Thyroid gland (tissue), 4 donors: ENCODE results near the gene BZW2. TPM values are rescaled to one million over a fixed set of nuclear protein-coding genes. Genes with fewer than 3 reads are reported as not detected.
A peak's percentile ranks its signal among the peaks of the same experiment; 100 is the strongest.

Experiments used
- DNase-seq, 2 donors: peaks; one replicate each; pipeline ENCODE4 v3.0.0-alpha.2; 2019
- H3K27ac ChIP-seq, 3 donors: fragments of 200-600 bp; sonication (generic); 1 replicate in 2 of 3; 2 replicates in 1 of 3; pipeline ENCODE4 v1.5.1; 2016 to 2019; ENCODE audit warnings: mild to moderate bottlenecking in 1 of 3, moderate library complexity in 1 of 3
- H3K27me3 ChIP-seq: fragments of 200-600 bp; sonication (generic); one replicate; pipeline ENCODE4 v1.5.1; 2019
- H3K36me3 ChIP-seq, 2 donors: fragments of 200-600 bp; sonication (generic); one replicate each; pipeline ENCODE4 v1.5.1; 2016 to 2019
- H3K4me1 ChIP-seq, 2 donors: fragments of 200-600 bp; sonication (generic); one replicate each; pipeline ENCODE4 v1.5.1; 2017 to 2019
- H3K4me3 ChIP-seq, 3 donors: fragments of 200-600 bp; sonication (generic); replicated peaks in 1 of 3; 1 replicate in 2 of 3; 2 replicates in 1 of 3; pipeline ENCODE4 v1.5.1; 2016; ENCODE audit warnings: mild to moderate bottlenecking in 1 of 3
- H3K9me3 ChIP-seq: fragments of 200-600 bp; sonication (generic); one replicate; pipeline ENCODE4 v1.5.1; 2017
- POLR2A ChIP-seq, 2 donors: fragments of 450-650 bp; IDR thresholded peaks; one replicate each; pipeline ENCODE4 v1.6.1; 2017; ENCODE audit warnings: antibody characterized with exemption in 2 of 2, mild to moderate bottlenecking in 2 of 2, moderate library complexity in 1 of 2
- WGBS, 2 donors: methylation state at CpG; one replicate each; pipeline ENCODE4 v1.1.5; 2017; 5-methylcytosine and 5-hydroxymethylcytosine counted together
- intact Hi-C: fragments of 100-400 bp; cut with DNase I; formaldehyde crosslinking; loops from one replicate; pipeline ENCODE4 v1.15.1; 2023
- total RNA-seq, 4 donors: library from RNA; depleted of rRNA; stranded (reverse); fragments of >200 nt; gene quantifications; one replicate each; pipeline ENCODE4 v1.2.3, GENCODE V29; 2016
- TF ChIP-seq, protein P1 (sequence below), 6 experiments: fragments of 200-600 bp in 3 of 6; fragments of 450-650 bp in 3 of 6; sonication (generic) in 3 of 6; IDR thresholded peaks; one replicate each; pipeline ENCODE4 v1.5.1; 2016 to 2019; ENCODE audit warnings: antibody characterized with exemption in 6 of 6, mild to moderate bottlenecking in 2 of 6, inconsistent platforms in 1 of 6, moderate library complexity in 1 of 6

BZW2 gene
- total RNA-seq, 4 donors from 2014 or later = 63.0 to 69.0 (median 66.8) TPM

DNA sequence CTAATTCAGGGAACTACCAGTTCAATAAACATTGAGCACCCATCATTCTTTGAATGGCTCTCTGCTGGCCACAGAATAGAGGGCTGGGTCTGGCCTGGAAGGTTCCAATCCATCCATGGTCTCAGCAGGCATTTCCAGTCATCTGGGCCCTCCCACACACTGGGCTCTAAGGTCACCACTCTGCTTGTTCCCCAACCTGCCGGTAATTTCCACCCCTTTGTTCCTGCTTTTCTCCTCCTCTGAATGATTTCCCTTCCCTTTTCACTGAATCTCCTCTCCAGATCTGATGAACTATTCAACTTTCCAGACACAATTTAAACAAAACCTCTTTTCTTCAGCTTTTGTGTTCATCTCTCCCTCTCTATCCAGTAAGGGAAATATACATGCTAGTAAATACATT, 2.6 kb downstream of the BZW2 start:
- H3K27me3 ChIP-seq = no peaks in the 10 kb centered on the region
- peaks cover 55 to 62% of the 10 kb centered on the region in 2 donors for H3K4me1 ChIP-seq
- TF ChIP-seq, protein P1, sequence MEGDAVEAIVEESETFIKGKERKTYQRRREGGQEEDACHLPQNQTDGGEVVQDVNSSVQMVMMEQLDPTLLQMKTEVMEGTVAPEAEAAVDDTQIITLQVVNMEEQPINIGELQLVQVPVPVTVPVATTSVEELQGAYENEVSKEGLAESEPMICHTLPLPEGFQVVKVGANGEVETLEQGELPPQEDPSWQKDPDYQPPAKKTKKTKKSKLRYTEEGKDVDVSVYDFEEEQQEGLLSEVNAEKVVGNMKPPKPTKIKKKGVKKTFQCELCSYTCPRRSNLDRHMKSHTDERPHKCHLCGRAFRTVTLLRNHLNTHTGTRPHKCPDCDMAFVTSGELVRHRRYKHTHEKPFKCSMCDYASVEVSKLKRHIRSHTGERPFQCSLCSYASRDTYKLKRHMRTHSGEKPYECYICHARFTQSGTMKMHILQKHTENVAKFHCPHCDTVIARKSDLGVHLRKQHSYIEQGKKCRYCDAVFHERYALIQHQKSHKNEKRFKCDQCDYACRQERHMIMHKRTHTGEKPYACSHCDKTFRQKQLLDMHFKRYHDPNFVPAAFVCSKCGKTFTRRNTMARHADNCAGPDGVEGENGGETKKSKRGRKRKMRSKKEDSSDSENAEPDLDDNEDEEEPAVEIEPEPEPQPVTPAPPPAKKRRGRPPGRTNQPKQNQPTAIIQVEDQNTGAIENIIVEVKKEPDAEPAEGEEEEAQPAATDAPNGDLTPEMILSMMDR (IDR thresholded peaks at IDR 0.05) = no peak
- no peak for TF ChIP-seq POLR2A (IDR thresholded peaks at IDR 0.05)
- no peak overlapping the region for H3K4me3 ChIP-seq
- no peaks in the 10 kb centered on the region for H3K9me3 ChIP-seq
- peak overlapping the region; percentile 65 to 97 (median 95) for H3K27ac ChIP-seq
- intact Hi-C loops = loop anchor here (10.0 kb wide), 1 partner anchor 106 kb away; the partner anchor contains the start of gene TSPAN13
- WGBS, 2 donors = 26 to 29% methylated on average over 1 of the region's 1 CpG
- no peaks in the 10 kb centered on the region for H3K36me3 ChIP-seq
- peak; percentile 43 to 55 for DNase-seq

DNA sequence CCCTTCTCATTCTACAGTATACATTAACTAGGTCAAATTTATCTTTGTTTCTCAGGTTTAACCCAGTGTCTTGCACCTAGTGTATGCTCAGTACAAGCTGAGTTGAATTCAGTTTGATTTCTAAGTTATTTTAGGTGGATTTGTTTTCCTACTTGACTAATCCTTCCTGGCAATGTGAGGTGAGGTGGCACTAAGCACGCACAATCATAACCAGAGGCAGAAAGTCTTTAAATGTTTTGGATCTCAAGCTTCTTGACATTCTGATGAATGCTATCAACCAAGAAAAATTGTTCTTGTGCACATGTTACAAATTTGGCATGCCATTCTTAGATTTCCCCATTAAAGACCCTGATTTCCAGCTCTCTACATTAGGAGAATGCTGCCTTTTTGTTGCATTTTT, 3.2 kb downstream of the BZW2 start:
- 21 to 35% methylated on average over 1 of the region's 1 CpG for WGBS, 2 donors
- Histone ChIP-seq H3K36me3 (no peaks in the 10 kb centered on the region), H3K4me3 (no peak overlapping the region), H3K9me3 (no peaks in the 10 kb centered on the region), H3K4me1 (peaks cover 58 to 61% of the 10 kb centered on the region in 2 donors), H3K27ac (peak overlapping the region; percentile 65 to 97 (median 95)), H3K27me3 (no peaks in the 10 kb centered on the region)
- peak in 1 of 2 donors; percentile 52 for TF ChIP-seq POLR2A (IDR thresholded peaks at IDR 0.05)
- TF ChIP-seq, protein P1 (IDR thresholded peaks at IDR 0.05) = no peak
- peak; percentile 54 to 57 for DNase-seq
- intact Hi-C loops = loop anchor here (10.0 kb wide), 1 partner anchor 106 kb away; the partner anchor contains the start of gene TSPAN13

DNA sequence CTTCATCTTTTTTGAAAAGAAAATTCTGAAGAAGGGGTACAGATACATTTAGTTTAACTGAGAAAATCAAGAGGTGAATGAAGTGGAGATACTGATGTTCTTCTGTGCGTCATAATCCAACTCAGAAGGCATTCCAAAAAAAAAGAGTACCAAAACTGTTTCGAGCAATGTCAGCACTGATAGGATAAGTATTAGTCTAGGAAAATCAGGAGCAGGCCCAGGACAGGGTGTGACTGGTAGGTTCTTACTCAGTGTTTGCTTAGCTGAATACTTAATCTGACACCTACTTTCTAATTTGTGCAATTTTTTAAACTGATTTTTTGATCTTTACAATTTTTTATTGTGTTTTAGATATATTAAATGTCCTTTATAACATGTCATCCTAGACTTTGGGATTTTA, 4.3 kb downstream of the BZW2 start:
- no peak for DNase-seq
- intact Hi-C loops = no loop called here
- Histone ChIP-seq H3K9me3 (no peaks in the 10 kb centered on the region), H3K27ac (peak overlapping the region; percentile 32 to 97 (median 77)), H3K4me1 (peaks cover 63 to 70% of the 10 kb centered on the region in 2 donors), H3K27me3 (no peaks in the 10 kb centered on the region), H3K4me3 (no peak overlapping the region), H3K36me3 (no peaks in the 10 kb centered on the region)
- TF ChIP-seq, protein P1 (IDR thresholded peaks at IDR 0.05) = no peak
- no peak for TF ChIP-seq POLR2A (IDR thresholded peaks at IDR 0.05)
- WGBS, 2 donors = 70 to 72% methylated on average over 2 of the region's 2 CpGs

DNA sequence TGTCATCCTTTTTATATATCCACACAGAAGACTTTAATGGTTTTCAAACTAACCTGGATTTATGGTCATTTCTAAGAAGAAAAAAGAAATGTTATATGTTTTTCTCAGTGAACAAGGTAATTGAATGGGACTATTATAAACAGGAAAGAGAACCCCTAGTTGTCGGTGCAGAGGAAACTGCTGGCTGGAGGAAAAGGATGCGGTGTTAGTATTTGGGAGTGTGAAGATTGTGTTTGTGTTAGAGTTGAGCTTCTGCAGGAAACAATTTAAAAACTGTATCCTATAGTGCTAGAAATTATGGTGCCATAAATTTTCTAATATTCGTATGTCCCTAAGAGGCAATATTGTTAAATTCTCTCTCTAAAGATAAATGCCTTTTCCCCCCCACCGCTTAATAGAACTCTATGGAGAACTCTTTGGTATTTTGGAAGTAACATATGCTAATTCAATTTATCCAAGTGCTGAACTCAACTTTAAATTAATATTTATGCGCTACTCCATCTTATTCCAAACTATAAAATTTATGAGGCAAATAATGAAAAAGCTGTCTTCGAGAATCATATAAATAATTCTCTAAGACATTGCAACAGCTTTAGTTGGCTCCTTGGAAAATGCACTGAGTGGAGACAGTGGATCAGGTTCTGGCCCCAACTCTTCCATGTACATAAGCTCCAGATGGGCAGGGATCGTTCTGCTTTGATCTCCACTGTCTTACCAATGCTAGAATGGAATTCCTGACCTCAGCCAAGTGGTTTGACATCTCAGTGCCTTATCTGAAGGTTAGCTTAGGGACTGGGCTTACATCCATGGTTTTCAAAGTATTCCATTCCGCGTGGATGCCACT, 5.6 kb downstream of the BZW2 start:
- H3K4me1 ChIP-seq = peaks cover 67 to 79% of the 10 kb centered on the region in 2 donors
- 52 to 67% methylated on average over 9 of the region's 9 CpGs for WGBS, 2 donors
- H3K4me3 ChIP-seq = no peak overlapping the region
- TF ChIP-seq POLR2A (IDR thresholded peaks at IDR 0.05) = no peak
- TF ChIP-seq, protein P1 (IDR thresholded peaks at IDR 0.05) = no peak
- H3K27ac ChIP-seq = peak overlapping the region; percentile 81 to 97 (median 90)
- intact Hi-C loops = no loop called here
- no peaks in the 10 kb centered on the region for H3K27me3 ChIP-seq
- no peaks in the 10 kb centered on the region for H3K36me3 ChIP-seq
- H3K9me3 ChIP-seq = no peaks in the 10 kb centered on the region
- no peak for DNase-seq

DNA sequence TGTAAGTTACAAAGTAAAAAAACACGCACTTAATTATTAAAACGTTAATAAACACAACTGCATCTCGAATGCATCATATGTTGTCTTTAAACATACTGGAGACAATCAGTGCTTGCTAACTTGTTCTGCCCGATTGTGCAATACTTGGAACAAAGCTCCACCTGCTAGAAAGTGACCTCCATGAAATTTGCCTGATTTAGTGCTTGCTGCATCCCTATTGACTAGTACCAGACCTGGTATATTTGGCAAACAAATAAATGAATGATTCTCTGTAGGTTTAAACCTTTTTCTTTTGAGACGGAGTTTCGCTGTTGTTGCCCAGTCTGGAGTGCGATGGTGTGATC, 6.2 kb downstream of the BZW2 start:
- H3K27ac ChIP-seq = peak overlapping the region; percentile 81 to 97 (median 90)
- H3K4me3 ChIP-seq = no peak overlapping the region
- TF ChIP-seq, protein P1 (IDR thresholded peaks at IDR 0.05) = no peak
- TF ChIP-seq POLR2A (IDR thresholded peaks at IDR 0.05) = no peak
- H3K9me3 ChIP-seq = no peaks in the 10 kb centered on the region
- DNase-seq = peak in 1 of 2 donors; percentile 31
- 55 to 59% methylated on average over 7 of the region's 7 CpGs for WGBS, 2 donors
- peaks cover 67 to 78% of the 10 kb centered on the region in 2 donors for H3K4me1 ChIP-seq
- intact Hi-C loops = no loop called here
- no peaks in the 10 kb centered on the region for H3K36me3 ChIP-seq
- no peaks in the 10 kb centered on the region for H3K27me3 ChIP-seq
